K562 (cell line): Measurements from ENCODE around the gene ZNF500. TPM values are rescaled to one million over a fixed set of nuclear protein-coding genes. Genes with fewer than 3 reads are reported as not detected.

ENCODE experiments used
- BCL6 ChIP-seq: fragments of 250-450 bp; sonication (Bioruptor Pico); IDR thresholded peaks from 2 replicates; pipeline ENCODE4 v1.4.0; 2020
- EHMT2 ChIP-seq: fragments of 450-650 bp; IDR thresholded peaks from 2 replicates; pipeline ENCODE4 v1.6.1; 2018; ENCODE audit warnings: antibody characterized with exemption
- FOXP4 ChIP-seq: sonication (generic); formaldehyde crosslinking; IDR thresholded peaks from 2 replicates; pipeline ENCODE4 v1.8.0; 2022; ENCODE audit warnings: mild to moderate bottlenecking, missing genetic modification reagents, borderline replicate concordance
- HINFP ChIP-seq: fragments of 450-650 bp; conservative IDR thresholded peaks from 2 replicates; pipeline ENCODE4 v1.6.1; 2016; ENCODE audit warnings: missing genetic modification characterization, low read depth, mild to moderate bottlenecking, control low read depth, missing compliant biosample characterization
- KDM1A ChIP-seq, 2 experiments: fragments of 450-650 bp; IDR thresholded peaks; 2 replicates each; pipeline ENCODE4 v1.6.1; 2016; ENCODE audit warnings: mild to moderate bottlenecking in 2 of 2
- KHSRP ChIP-seq: fragments of 450-650 bp; IDR thresholded peaks from 2 replicates; pipeline ENCODE4 v1.6.1; 2017
- NCOA6 ChIP-seq: fragments of 450-650 bp; IDR thresholded peaks from 2 replicates; pipeline ENCODE4 v1.6.1; 2017; ENCODE audit warnings: mild to moderate bottlenecking
- NUFIP1 ChIP-seq: fragments of 450-650 bp; IDR thresholded peaks from 2 replicates; pipeline ENCODE4 v1.6.1; 2018; ENCODE audit not compliant: partially characterized antibody
- USF2 ChIP-seq: sonication (generic); formaldehyde crosslinking; IDR thresholded peaks from 2 replicates; pipeline ENCODE4 v1.5.0; 2020; ENCODE audit warnings: missing genetic modification reagents
- ZKSCAN1 ChIP-seq: fragments of 150-350 bp; IDR thresholded peaks from 2 replicates; pipeline ENCODE4 v1.6.1; 2016; ENCODE audit warnings: low read depth, low read length
- ZNF699 ChIP-seq: fragments of 250-450 bp; sonication (Bioruptor Pico); IDR thresholded peaks from 2 replicates; pipeline ENCODE4 v1.8.0; 2021; ENCODE audit warnings: mild to moderate bottlenecking, moderate library complexity; ENCODE audit not compliant: insufficient replicate concordance
- ZNF830 ChIP-seq: fragments of 250-450 bp; sonication (Bioruptor Pico); IDR thresholded peaks from 2 replicates; pipeline ENCODE4 v1.5.0; 2021; ENCODE audit warnings: mild to moderate bottlenecking
- polyA plus RNA-seq, 8 experiments: library from polyadenylated mRNA; depleted of rRNA in 4 of 8; stranded (reverse) in 5 of 8; unstranded in 3 of 8; fragments of >200 nt; fragmentation: Nextera tagmentation in 2 of 8; fragmentation: Illumina TruSeq in 1 of 8; extraction: Ambion mirVana in 2 of 8; extraction: Trizol in 1 of 8; gene quantifications; 2 replicates each; pipeline versions ENCODE4 v1.2.1 to v1.2.3, GENCODE V29; 2011 to 2014; ENCODE audit warnings: inconsistent platforms in 1 of 8, missing spikeins in 1 of 8
- total RNA-seq, 7 experiments: library from RNA; depleted of rRNA in 6 of 7; stranded (reverse); fragments of >200 nt in 6 of 7; fragmentation: Illumina TruSeq in 2 of 7; extraction: Trizol in 2 of 7; gene quantifications; 2 replicates each; pipeline versions ENCODE4 v1.2.1 to v1.2.3, GENCODE V29; 2011 to 2021; ENCODE audit warnings: low replicate concordance in 1 of 7
- TF ChIP-seq, protein P1 (sequence below): fragments of 450-650 bp; IDR thresholded peaks from 2 replicates; pipeline ENCODE4 v1.6.1; 2016; ENCODE audit warnings: mild to moderate bottlenecking, moderate library complexity

The ZNF500 gene
- total and polyA plus RNA-seq, 9 of the 15 experiments (the other 6 are each of a cell fraction or from before 2014, with no cell fraction given) = 0.80 to 20.8 (median 5.3) TPM

DNA sequence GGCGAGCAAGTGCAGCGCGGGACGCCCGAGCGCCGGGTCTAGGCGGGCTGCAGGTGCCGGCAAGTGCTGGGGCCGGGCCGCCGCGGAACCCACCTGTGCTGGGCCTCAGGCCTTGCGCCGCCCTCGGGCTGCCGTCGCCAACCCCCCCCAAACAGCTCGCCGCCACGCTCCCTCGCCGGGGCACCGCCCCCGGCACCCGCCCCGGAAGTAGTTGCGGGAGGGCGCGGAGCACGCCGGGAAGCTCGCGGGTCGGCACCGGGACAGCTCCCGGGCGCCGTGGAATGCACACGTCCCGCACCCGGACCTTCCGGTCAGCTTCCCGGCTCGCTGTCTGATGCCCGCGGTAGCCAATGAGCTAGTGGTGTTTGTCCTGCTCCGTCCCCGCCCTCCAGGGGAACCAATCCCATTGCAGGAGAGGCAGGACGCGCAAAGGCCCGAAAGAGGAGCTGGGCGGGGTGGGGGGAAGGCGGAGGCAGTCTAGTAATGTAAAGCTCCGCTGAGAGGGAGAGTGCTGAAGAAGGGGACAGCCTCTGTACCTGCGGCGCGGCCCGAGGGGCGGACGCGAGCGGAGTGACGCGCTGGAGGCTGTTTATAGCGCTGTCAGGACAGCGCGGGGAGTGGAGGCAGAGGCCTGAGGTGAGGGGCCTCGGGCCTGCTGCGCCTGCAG, 32.8 kb downstream of the ZNF500 start, which contains the start of the genes ANKS3 and DNAAF8 (continued):
- TF ChIP-seq, protein P1, sequence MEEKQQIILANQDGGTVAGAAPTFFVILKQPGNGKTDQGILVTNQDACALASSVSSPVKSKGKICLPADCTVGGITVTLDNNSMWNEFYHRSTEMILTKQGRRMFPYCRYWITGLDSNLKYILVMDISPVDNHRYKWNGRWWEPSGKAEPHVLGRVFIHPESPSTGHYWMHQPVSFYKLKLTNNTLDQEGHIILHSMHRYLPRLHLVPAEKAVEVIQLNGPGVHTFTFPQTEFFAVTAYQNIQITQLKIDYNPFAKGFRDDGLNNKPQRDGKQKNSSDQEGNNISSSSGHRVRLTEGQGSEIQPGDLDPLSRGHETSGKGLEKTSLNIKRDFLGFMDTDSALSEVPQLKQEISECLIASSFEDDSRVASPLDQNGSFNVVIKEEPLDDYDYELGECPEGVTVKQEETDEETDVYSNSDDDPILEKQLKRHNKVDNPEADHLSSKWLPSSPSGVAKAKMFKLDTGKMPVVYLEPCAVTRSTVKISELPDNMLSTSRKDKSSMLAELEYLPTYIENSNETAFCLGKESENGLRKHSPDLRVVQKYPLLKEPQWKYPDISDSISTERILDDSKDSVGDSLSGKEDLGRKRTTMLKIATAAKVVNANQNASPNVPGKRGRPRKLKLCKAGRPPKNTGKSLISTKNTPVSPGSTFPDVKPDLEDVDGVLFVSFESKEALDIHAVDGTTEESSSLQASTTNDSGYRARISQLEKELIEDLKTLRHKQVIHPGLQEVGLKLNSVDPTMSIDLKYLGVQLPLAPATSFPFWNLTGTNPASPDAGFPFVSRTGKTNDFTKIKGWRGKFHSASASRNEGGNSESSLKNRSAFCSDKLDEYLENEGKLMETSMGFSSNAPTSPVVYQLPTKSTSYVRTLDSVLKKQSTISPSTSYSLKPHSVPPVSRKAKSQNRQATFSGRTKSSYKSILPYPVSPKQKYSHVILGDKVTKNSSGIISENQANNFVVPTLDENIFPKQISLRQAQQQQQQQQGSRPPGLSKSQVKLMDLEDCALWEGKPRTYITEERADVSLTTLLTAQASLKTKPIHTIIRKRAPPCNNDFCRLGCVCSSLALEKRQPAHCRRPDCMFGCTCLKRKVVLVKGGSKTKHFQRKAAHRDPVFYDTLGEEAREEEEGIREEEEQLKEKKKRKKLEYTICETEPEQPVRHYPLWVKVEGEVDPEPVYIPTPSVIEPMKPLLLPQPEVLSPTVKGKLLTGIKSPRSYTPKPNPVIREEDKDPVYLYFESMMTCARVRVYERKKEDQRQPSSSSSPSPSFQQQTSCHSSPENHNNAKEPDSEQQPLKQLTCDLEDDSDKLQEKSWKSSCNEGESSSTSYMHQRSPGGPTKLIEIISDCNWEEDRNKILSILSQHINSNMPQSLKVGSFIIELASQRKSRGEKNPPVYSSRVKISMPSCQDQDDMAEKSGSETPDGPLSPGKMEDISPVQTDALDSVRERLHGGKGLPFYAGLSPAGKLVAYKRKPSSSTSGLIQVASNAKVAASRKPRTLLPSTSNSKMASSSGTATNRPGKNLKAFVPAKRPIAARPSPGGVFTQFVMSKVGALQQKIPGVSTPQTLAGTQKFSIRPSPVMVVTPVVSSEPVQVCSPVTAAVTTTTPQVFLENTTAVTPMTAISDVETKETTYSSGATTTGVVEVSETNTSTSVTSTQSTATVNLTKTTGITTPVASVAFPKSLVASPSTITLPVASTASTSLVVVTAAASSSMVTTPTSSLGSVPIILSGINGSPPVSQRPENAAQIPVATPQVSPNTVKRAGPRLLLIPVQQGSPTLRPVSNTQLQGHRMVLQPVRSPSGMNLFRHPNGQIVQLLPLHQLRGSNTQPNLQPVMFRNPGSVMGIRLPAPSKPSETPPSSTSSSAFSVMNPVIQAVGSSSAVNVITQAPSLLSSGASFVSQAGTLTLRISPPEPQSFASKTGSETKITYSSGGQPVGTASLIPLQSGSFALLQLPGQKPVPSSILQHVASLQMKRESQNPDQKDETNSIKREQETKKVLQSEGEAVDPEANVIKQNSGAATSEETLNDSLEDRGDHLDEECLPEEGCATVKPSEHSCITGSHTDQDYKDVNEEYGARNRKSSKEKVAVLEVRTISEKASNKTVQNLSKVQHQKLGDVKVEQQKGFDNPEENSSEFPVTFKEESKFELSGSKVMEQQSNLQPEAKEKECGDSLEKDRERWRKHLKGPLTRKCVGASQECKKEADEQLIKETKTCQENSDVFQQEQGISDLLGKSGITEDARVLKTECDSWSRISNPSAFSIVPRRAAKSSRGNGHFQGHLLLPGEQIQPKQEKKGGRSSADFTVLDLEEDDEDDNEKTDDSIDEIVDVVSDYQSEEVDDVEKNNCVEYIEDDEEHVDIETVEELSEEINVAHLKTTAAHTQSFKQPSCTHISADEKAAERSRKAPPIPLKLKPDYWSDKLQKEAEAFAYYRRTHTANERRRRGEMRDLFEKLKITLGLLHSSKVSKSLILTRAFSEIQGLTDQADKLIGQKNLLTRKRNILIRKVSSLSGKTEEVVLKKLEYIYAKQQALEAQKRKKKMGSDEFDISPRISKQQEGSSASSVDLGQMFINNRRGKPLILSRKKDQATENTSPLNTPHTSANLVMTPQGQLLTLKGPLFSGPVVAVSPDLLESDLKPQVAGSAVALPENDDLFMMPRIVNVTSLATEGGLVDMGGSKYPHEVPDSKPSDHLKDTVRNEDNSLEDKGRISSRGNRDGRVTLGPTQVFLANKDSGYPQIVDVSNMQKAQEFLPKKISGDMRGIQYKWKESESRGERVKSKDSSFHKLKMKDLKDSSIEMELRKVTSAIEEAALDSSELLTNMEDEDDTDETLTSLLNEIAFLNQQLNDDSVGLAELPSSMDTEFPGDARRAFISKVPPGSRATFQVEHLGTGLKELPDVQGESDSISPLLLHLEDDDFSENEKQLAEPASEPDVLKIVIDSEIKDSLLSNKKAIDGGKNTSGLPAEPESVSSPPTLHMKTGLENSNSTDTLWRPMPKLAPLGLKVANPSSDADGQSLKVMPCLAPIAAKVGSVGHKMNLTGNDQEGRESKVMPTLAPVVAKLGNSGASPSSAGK = no peak
- no peak for TF ChIP-seq KHSRP
- no peak for TF ChIP-seq HINFP
- no peak for TF ChIP-seq NCOA6
- no peak for TF ChIP-seq KDM1A (IDR thresholded peaks at IDR 0.05)
- TF ChIP-seq EHMT2 = no peak
- TF ChIP-seq NUFIP1 = no peak
- TF ChIP-seq ZNF830 (CRISPR knock-in tag) = no peak
- no peak; the same call in 1 of the 2 replicates for TF ChIP-seq ZKSCAN1
- TF ChIP-seq USF2 (CRISPR knock-in tag) = no peak
- TF ChIP-seq ZNF699 (CRISPR knock-in tag) = no peak
- TF ChIP-seq FOXP4 (CRISPR knock-in tag) = 0 out of 2 replicates have a peak, but pooled peaks have one; percentile 14
- no peak for TF ChIP-seq BCL6 (CRISPR knock-in tag)
